ENCODE results near the gene ZNF423. TPM values are rescaled to one million over a fixed set of nuclear protein-coding genes. Genes with fewer than 3 reads are reported as not detected.

Gene ZNF423
- total RNA-seq, 1 experiment from 2014 or later, result 0.49 TPM

DNA sequence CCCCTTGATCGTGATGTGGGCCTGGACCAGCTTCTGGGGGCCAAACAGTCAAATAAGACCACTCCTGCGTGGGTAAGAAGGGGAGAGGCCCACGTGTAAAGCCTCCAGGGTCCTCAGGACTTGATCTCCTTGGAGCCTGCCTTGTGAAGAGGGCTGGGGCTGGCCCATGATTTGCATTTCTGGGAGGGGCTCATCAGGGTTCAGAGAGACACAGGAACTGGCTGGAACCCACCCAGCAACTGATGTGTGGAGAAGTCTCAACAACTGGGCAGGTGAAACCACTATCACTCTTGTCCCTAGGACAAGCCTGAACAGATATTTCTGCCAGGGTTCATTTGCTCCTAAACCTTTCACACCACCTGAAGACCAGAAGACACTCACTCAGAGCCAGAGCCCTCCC is 214.7 kb downstream of the ZNF423 start:
- in situ Hi-C loops (cut with HindIII; ENCODE audit: low pct_unique_long_range_greater_than_20kb, low sequenced_read_pairs), result no loop called here
- CTCF ChIA-PET, result no interaction called here

DNA sequence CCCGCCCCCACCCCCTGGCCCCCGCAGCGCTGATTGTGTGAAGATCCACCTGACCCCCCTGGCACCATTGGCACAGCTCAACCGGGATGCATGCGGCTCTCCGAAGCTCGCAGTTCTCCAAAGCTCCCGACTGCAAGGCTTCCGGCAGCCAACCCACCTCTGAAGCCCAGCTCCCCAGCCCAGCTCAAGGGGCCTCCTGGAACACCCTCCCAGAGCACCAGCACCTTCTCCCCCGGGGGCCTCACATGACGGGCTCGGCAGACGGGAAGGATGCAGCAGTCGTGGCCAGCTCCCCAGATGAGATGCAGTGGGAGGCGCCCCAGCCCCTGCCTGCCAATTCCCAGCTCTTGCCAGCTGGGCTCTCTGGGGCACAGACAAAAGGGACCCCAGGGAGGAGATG is 215.3 kb downstream of the ZNF423 start:
- Histone ChIP-seq H3K27ac (ENCODE audit: low read length) (no peak overlapping the region), H3K4me3 (ENCODE audit: low read depth in 2 of 2, low read length in 2 of 2) (no peak overlapping the region), H3K4me1 (ENCODE audit: control insufficient read depth, insufficient read depth, low read length) (no peaks in the 10 kb centered on the region), H3K27me3 (ENCODE audit: control insufficient read depth, insufficient read depth, low read length) (no peaks in the 10 kb centered on the region; the same call in 1 of the 2 replicates), H3K36me3 (ENCODE audit: control insufficient read depth, insufficient read depth, low read length) (no peaks in the 10 kb centered on the region), H3K9me3 (ENCODE audit: control insufficient read depth, insufficient read depth, low read depth, low read length) (no peaks in the 10 kb centered on the region)
- POLR2A ChIA-PET, result no interaction called here
- in situ Hi-C loops (cut with HindIII; ENCODE audit: low pct_unique_long_range_greater_than_20kb, low sequenced_read_pairs), result no loop called here
- DNase-seq (ENCODE audit: low read depth, low spot score), result no peak
- CTCF ChIA-PET, result no interaction called here
- no TSS peak for BruUV-seq (replicated peaks)
- TF ChIP-seq, protein P1, sequence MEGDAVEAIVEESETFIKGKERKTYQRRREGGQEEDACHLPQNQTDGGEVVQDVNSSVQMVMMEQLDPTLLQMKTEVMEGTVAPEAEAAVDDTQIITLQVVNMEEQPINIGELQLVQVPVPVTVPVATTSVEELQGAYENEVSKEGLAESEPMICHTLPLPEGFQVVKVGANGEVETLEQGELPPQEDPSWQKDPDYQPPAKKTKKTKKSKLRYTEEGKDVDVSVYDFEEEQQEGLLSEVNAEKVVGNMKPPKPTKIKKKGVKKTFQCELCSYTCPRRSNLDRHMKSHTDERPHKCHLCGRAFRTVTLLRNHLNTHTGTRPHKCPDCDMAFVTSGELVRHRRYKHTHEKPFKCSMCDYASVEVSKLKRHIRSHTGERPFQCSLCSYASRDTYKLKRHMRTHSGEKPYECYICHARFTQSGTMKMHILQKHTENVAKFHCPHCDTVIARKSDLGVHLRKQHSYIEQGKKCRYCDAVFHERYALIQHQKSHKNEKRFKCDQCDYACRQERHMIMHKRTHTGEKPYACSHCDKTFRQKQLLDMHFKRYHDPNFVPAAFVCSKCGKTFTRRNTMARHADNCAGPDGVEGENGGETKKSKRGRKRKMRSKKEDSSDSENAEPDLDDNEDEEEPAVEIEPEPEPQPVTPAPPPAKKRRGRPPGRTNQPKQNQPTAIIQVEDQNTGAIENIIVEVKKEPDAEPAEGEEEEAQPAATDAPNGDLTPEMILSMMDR (IDR thresholded peaks at IDR 0.05), result no peak
- no peak for TF ChIP-seq SIN3A (IDR thresholded peaks at IDR 0.05; ENCODE audit: borderline replicate concordance, insufficient read depth, low read depth, low read length)
- TF ChIP-seq POLR2AphosphoS5 (IDR thresholded peaks at IDR 0.05; ENCODE audit: low read depth, low read length), result no peak
- TF ChIP-seq, protein P2, sequence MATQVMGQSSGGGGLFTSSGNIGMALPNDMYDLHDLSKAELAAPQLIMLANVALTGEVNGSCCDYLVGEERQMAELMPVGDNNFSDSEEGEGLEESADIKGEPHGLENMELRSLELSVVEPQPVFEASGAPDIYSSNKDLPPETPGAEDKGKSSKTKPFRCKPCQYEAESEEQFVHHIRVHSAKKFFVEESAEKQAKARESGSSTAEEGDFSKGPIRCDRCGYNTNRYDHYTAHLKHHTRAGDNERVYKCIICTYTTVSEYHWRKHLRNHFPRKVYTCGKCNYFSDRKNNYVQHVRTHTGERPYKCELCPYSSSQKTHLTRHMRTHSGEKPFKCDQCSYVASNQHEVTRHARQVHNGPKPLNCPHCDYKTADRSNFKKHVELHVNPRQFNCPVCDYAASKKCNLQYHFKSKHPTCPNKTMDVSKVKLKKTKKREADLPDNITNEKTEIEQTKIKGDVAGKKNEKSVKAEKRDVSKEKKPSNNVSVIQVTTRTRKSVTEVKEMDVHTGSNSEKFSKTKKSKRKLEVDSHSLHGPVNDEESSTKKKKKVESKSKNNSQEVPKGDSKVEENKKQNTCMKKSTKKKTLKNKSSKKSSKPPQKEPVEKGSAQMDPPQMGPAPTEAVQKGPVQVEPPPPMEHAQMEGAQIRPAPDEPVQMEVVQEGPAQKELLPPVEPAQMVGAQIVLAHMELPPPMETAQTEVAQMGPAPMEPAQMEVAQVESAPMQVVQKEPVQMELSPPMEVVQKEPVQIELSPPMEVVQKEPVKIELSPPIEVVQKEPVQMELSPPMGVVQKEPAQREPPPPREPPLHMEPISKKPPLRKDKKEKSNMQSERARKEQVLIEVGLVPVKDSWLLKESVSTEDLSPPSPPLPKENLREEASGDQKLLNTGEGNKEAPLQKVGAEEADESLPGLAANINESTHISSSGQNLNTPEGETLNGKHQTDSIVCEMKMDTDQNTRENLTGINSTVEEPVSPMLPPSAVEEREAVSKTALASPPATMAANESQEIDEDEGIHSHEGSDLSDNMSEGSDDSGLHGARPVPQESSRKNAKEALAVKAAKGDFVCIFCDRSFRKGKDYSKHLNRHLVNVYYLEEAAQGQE (IDR thresholded peaks at IDR 0.05; ENCODE audit: insufficient read depth in 1 of 2, low read depth in 2 of 2, low read length in 1 of 2), result no peak
- intact Hi-C loops (cut with micrococcal nuclease; ENCODE audit: unreplicated experiment), result no loop called here
- ATAC-seq, result no peak

More for the DNA sequence above, 214.7 kb downstream of the ZNF423 start:
- no TSS peak for BruUV-seq (replicated peaks)
- H3K9me3 ChIP-seq (ENCODE audit: control insufficient read depth, insufficient read depth, low read depth, low read length), result no peaks in the 10 kb centered on the region
- no peak for TF ChIP-seq POLR2AphosphoS5 (IDR thresholded peaks at IDR 0.05; ENCODE audit: low read depth, low read length)
- TF ChIP-seq, protein P1 (IDR thresholded peaks at IDR 0.05), result no peak
- TF ChIP-seq SIN3A (IDR thresholded peaks at IDR 0.05; ENCODE audit: borderline replicate concordance, insufficient read depth, low read depth, low read length), result no peak
- TF ChIP-seq TCF7L2 (IDR thresholded peaks at IDR 0.05; ENCODE audit: low read depth, low read length), result no peak
- TF ChIP-seq, protein P2 (IDR thresholded peaks at IDR 0.05; ENCODE audit: insufficient read depth in 1 of 2, low read depth in 2 of 2, low read length in 1 of 2), result no peak
- POLR2A ChIA-PET, result no interaction called here
- ATAC-seq, result no peak
- H3K4me1 ChIP-seq (ENCODE audit: control insufficient read depth, insufficient read depth, low read length), result no peaks in the 10 kb centered on the region
- DNase-seq (ENCODE audit: low read depth, low spot score), result no peak
- no peaks in the 10 kb centered on the region; the same call in 1 of the 2 replicates for H3K27me3 ChIP-seq (ENCODE audit: control insufficient read depth, insufficient read depth, low read length)
- H3K4me3 ChIP-seq (ENCODE audit: low read depth in 2 of 2, low read length in 2 of 2), result no peak overlapping the region
- no peaks in the 10 kb centered on the region for H3K36me3 ChIP-seq (ENCODE audit: control insufficient read depth, insufficient read depth, low read length)
- no peak overlapping the region for H3K27ac ChIP-seq (ENCODE audit: low read length)
- intact Hi-C loops (cut with micrococcal nuclease; ENCODE audit: unreplicated experiment), result no loop called here
